Mesodermal cell (in vitro differentiated cells): ENCODE data around the gene KIZ.

Experiments
- H3K27ac ChIP-seq: 2 replicates; pipeline ENCODE4 v1.7.0; 2013; ENCODE audit warnings: mild to moderate bottlenecking, low read depth, low read length, moderate library complexity; ENCODE audit not compliant: severe bottlenecking
- H3K36me3 ChIP-seq: 2 replicates; pipeline ENCODE4 v1.7.1; 2013; ENCODE audit warnings: mild to moderate bottlenecking, low read length, moderate library complexity; ENCODE audit not compliant: control insufficient read depth, insufficient read depth
- H3K4me1 ChIP-seq: one replicate; pipeline ENCODE4 v1.7.1; 2013; ENCODE audit warnings: mild to moderate bottlenecking, low read length; ENCODE audit not compliant: insufficient read depth, control insufficient read depth, poor library complexity, severe bottlenecking
- H3K4me3 ChIP-seq: 2 replicates; pipeline ENCODE4 v1.7.0; 2013; ENCODE audit warnings: low read length, control low read depth, mild to moderate bottlenecking; ENCODE audit not compliant: insufficient read depth, poor library complexity, severe bottlenecking; ENCODE audit errors: extremely low read depth
- H3K9me3 ChIP-seq: 2 replicates; pipeline ENCODE4 v1.7.1; 2013; ENCODE audit warnings: mild to moderate bottlenecking, low read length, moderate library complexity; ENCODE audit not compliant: control insufficient read depth
- WGBS, 2 experiments: methylation state at CpG; one replicate each; pipeline ENCODE4 v1.1.5; 2013; ENCODE audit warnings: missing lambda C conversion rate in 2 of 2; ENCODE audit not compliant: insufficient coverage in 2 of 2; 5-methylcytosine and 5-hydroxymethylcytosine counted together

Gene KIZ

DNA sequence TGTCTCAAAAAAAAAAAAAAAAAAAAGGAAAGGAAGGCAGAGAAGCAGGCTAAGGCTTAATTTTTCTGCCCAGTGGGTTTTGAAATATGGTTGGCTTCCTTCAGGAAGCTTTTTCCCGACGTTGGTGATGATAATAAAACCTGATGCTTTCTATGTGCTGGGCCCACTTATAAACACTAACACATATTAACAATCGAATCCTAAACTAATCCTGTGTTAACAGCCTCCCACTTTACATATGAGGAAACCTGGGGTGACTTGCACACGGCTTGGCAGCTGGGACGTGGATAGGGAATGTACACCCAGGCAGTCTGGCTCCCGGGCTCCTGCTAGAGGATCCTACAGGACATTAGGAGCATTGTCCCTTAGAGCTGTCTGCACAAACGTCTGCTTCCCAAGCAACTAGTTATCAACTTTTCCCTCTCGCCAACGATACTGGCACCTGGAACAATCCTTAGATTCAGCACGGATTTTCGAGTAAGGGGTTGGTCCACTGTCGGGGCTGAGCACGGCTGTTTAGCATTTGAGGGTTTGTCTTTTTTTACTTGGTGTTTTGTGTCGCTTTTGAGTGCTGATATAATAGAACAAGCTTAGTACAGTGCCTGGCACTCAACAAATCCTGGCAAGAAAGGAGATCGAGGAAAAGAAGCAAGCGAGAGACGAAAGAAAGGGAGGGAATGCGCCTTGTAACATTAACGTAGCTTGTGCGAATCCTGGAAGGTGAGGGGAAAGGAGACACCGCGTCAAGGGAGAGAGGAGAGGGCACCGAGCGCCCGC is 622 bp upstream of the KIZ start:
- Histone ChIP-seq H3K4me1 (no peaks in the 10 kb centered on the region), H3K4me3 (peak overlapping the region; percentile 86), H3K27ac (no peak overlapping the region), H3K36me3 (no peaks in the 10 kb centered on the region), H3K9me3 (no peaks in the 10 kb centered on the region)
- WGBS, 2 experiments, result 0 to 8% methylated on average over 7 to 15 of the region's 25 CpGs

DNA sequence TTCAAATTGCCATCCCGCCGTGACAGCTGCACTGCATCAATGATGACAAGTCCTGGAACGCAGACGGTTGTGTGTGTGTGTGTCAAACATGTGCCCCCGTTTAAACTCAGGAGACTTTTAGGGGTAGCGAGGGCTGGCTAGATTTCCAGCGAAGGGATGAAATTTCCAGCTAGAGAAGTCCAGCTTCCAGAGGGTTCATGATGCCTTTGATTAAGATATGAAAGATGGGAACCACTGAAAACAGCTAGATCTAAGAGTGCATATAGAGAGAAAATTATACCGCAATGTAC is 644 bp downstream of the KIZ start:
- H3K9me3 ChIP-seq, result no peaks in the 10 kb centered on the region
- WGBS, 2 experiments, result 16 to 21% methylated on average over 5 to 6 of the region's 8 CpGs
- H3K36me3 ChIP-seq, result no peaks in the 10 kb centered on the region
- peak overlapping the region; percentile 86 for H3K4me3 ChIP-seq
- no peaks in the 10 kb centered on the region for H3K4me1 ChIP-seq
- H3K27ac ChIP-seq, result no peak overlapping the region

DNA sequence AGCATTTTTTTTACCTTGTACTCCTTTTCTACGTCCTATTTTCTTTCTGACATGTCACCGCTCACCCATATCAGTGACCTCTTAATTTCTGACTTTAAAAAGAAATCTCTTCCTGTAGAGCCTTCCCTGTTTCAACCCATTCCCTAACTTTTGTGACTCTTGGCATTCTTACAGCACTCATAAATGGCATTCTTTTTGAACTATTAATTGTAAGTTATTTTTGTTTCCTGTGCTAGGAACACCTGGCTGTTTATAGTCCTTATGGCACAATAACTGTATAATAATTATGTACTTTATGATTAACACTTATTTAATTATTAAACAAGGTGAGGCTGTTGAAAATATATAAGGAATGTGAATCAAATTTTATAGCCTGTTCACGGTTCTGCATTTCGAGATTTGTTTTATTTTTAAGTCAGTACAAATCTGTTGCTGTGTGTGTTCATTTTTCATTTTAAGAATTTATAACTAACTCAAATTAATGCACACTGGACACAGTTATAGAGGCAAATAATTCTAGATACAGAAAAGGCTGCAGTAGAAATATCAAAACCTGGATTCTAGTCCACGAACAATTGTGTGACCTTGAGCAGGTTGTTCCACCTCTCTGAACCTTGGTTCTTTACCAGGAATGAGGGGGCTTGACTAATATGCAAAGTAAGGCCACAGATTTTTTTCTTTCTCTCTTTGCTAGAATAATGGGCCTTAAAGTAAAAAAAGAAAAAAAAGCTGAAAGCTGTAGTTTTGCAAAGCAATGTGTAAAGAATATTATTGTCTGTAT is 1.5 kb downstream of the KIZ start:
- H3K27ac ChIP-seq, result no peak overlapping the region

DNA sequence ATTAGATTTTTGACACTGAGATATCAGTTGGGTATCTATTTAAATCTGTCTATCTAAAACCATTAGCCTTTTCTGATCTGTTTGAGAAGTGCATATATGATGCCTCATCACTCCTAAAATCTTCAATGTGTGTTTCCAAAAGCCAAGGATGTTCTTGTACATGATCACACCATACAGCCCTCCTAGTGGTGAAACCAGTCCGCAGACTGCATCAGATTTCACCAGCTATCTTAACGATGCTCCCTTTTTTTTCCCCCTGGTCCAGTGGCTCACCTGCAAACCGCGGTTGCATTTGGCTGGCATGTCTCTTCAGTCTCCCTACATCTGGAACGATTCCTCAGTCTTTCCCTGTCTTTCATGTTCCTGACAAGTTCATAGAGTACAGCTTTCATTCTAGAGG is 4.0 kb downstream of the KIZ start:
- no peak overlapping the region for H3K4me3 ChIP-seq
- no peak overlapping the region for H3K27ac ChIP-seq
- no peaks in the 10 kb centered on the region for H3K4me1 ChIP-seq
- WGBS, 2 experiments, result 79 to 88% methylated on average over 5 of the region's 5 CpGs
- no peaks in the 10 kb centered on the region for H3K9me3 ChIP-seq
- H3K36me3 ChIP-seq, result no peaks in the 10 kb centered on the region

More for the DNA sequence above, 1.5 kb downstream of the KIZ start:
- Histone ChIP-seq H3K9me3 (no peaks in the 10 kb centered on the region), H3K4me1 (no peaks in the 10 kb centered on the region), H3K4me3 (no peak overlapping the region), H3K36me3 (no peaks in the 10 kb centered on the region)
- 91 to 92% methylated on average over 2 to 3 of the region's 5 CpGs for WGBS, 2 experiments

DNA sequence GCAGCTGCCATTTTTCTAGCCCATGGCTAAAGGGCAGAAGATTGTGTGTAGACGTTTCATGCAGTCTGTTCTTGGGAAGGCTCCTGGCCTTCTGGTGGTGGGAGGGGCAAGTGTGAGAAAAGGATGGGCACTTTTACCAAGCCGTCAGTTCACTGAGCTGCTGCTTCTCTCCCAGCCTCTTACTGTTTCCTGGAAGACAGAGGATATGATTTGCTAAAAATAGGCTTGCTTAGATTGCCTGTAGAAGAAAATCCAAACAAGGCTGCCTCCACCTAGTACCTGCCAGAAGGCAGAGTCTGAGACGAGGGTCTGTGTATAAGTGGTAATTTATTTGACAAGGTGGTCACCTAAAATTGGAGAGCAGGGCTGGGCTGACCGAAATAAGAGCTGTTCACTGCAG is 7.5 kb downstream of the KIZ start:
- WGBS, 2 experiments, result 83 to 90% methylated on average over 2 to 3 of the region's 4 CpGs
- no peak overlapping the region for H3K4me3 ChIP-seq
- no peaks in the 10 kb centered on the region for H3K36me3 ChIP-seq
- H3K4me1 ChIP-seq, result no peaks in the 10 kb centered on the region
- H3K9me3 ChIP-seq, result no peaks in the 10 kb centered on the region
- no peak overlapping the region for H3K27ac ChIP-seq

DNA sequence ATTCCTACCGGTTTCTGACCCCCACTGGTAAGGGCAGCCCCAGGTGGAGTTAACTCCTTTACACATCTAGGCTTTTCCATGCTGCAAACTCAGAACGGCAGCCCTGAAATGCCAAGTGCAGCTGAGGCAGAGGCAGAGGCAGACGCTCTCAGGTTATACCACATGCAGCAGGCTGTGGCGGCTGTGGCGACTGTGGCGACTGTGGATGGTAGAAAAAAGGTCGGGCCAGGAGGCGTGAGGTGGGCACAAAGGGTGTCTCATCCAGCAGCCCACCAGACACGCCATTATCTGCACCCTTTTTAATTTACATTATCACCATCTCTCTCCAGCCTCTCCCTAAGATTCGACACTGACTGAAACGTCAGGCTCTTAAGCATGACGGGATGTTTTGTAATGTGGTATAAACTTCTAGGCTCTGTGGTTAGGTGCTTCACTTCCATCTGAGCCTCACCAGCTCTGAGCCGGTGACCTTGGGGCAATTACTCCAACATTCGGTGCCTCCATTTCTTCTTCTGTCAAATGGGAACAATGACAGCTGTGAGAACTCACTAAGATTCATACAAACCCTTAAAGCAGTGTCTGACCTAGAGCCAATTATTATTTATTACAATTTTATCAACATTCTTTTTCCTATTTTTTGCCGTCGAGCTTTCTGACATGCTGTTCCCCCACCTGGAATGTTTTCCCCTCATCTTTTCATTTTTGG is 8.2 kb downstream of the KIZ start:
- WGBS, 2 experiments, result 95 to 96% methylated on average over 12 of the region's 16 CpGs
- Histone ChIP-seq H3K27ac (no peak overlapping the region), H3K36me3 (no peaks in the 10 kb centered on the region), H3K4me1 (no peaks in the 10 kb centered on the region), H3K9me3 (no peaks in the 10 kb centered on the region), H3K4me3 (no peak overlapping the region)

DNA sequence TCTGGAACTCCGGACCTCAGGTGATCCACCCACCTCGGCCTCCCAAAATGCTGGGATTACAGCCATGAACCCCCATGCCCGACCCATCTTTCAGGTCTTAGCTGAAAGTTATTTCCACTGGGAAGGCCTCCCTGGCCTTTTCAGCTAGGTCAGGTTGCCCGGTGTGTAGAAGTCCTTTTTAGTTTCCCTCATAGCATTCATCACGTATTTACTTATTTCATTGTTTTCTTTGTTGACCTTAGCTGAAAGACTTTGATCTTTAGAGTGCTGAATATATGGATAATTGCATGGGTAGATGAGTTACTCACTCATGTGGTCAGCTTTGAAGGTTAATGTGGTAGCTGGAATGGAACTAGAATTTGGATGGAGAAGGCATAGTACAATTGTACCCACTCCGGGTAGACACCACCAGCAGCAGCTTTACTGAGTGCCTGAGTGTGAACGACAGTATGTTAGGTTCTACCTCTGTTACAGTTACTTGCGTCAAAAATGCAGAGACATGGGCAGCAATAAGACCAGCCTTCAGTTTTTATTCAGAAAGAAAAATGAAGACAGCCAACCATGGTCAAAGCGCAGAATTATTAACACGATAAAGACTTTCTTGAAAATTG is 9.1 kb downstream of the KIZ start:
- 92 to 95% methylated on average over 8 to 9 of the region's 10 CpGs for WGBS, 2 experiments
- Histone ChIP-seq H3K9me3 (no peaks in the 10 kb centered on the region), H3K36me3 (no peaks in the 10 kb centered on the region), H3K4me1 (no peaks in the 10 kb centered on the region), H3K27ac (no peak overlapping the region), H3K4me3 (no peak overlapping the region)

DNA sequence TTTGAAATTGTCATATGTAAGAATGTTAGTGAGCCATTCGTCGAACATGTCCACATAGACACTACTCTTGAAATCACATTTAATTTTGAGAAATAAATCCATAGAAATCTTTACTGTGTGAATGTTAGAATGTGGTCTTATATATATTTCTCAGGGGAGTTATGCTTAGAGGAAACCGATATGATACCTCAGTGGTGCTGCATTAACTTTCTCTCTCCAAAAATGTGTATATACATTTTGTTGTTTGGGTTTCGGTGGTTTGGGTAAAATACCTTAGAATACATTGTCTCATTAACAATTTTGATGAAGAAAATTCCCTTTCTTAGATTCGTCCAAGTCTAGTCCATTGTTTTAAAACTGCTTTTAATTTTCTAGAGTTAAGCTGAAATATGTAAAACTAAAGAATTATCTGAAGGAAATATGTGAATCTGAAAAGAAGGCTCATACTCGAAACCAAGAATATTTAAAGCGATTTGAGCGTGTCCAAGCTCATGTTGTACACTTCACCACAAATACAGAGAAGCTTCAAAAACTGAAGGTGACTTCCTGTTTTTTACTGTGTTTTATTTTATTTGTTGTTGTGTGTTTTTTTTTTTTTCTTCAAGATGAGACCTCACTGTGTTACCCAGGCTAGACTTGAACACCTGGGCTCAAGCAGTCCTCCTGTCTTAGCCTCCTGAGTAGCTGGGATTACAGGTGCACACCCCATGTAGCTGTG is 10.3 kb downstream of the KIZ start:
- no peaks in the 10 kb centered on the region for H3K4me1 ChIP-seq
- peaks cover 3% of the 10 kb centered on the region for H3K36me3 ChIP-seq
- no peak overlapping the region for H3K27ac ChIP-seq
- no peaks in the 10 kb centered on the region for H3K9me3 ChIP-seq
- no peak overlapping the region for H3K4me3 ChIP-seq
- 64% methylated on average over 3 of the region's 8 CpGs; no CpG with 5 or more reads in 1 of the 2 experiments for WGBS, 2 experiments

DNA sequence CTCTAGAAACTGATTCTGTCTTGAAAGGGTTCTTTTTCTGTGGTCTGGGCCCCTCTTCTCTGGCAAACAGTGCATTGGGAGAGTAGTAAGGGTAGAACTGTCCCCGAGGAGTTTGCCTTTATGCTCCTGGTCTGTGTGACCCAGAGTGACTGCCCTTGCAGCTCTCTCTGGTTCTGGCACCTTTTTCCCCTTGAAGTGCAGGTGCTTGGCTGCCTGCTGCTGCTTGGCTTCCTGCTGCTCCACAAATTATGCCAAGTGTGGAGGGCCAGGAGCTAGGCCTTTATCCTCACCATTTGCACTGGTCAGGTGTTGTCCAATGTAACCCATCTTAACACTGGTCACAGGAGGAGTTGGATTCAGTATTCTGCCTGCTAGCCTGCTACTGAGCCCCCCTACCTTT is 11.2 kb downstream of the KIZ start:
- Histone ChIP-seq H3K4me3 (no peak overlapping the region), H3K27ac (no peak overlapping the region), H3K4me1 (no peaks in the 10 kb centered on the region), H3K9me3 (no peaks in the 10 kb centered on the region), H3K36me3 (peaks cover 3% of the 10 kb centered on the region)
- 83 to 90% methylated on average over 1 of the region's 1 CpG for WGBS, 2 experiments

DNA sequence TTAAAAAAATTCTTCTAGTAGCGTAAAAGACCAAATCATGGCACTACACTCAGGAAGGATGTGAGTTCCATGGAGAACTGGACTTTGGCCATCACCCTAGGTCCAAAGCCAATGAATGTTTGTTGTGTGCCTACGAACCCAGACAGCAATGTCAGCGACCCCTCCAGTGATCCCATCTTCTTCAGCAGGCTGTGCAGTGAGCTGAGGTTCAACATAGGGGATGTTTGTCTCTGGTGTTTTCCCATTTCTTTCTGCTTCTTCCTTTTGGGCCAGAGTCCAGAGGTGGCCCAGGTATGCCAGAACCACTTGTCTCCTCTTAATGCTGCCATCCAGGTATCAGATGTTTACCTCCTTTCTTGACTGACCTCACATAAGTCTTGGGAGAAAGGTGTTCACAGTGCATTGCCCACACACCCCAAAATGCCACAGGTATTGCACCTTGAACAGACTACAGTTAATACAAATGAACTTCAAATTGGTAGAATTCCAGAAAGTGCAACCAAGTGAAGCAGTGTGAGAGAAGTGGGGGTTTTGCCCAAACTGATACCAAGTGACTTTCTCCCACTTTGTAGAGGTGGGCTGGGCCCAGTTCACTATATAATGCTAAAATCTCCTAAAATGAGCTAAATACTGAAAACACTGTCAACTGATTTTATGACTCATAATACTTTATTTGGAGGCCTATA is 14.1 kb downstream of the KIZ start:
- Histone ChIP-seq H3K4me1 (no peaks in the 10 kb centered on the region), H3K27ac (no peak overlapping the region), H3K4me3 (no peak overlapping the region), H3K9me3 (no peaks in the 10 kb centered on the region), H3K36me3 (peaks cover 3% of the 10 kb centered on the region)
- 72 to 90% methylated on average over 2 to 3 of the region's 3 CpGs for WGBS, 2 experiments
